ENCODE results near the gene CATSPER3. TPM values are rescaled to one million over a fixed set of nuclear protein-coding genes. Genes with fewer than 3 reads are reported as not detected.

CATSPER3 gene
- total and polyA plus RNA-seq, 4 experiments from 2014 or later, result 0.68 to 1.8 (median 0.94) TPM; not detected in 1

DNA sequence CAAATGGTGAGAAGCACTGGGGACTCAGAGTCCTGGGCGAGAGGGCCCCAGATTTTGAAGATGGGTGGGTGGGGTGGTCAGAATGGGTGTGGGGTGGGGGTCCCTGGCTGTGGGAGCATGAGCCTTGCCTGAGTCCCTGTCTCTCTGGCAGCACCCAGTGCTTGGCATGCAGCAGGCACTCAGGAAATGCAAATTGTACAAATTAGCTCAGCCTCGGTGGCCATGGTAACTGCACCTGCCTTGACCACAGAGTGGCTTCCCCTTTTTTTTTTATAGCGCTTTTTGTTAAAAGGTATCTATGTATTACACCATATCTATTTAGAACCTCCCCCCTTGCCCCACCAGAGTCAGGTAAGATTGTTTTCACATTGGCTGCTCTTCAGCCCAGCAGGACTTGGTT lies 85.6 kb downstream of the CATSPER3 start:
- Mint-ChIP-seq H3K4me1 (peaks cover 0 to 5% (median 2%) of the 10 kb centered on the region in 4 donors), H3K4me3 (no peak overlapping the region), H3K27me3 (peaks cover 36 to 41% of the 10 kb centered on the region in 2 donors), H3K9me3 (no peaks in the 10 kb centered on the region), H3K27ac (no peak overlapping the region), H3K36me3 (no peaks in the 10 kb centered on the region)
- DNase-seq, result no peak
- POLR2A ChIA-PET (ENCODE audit: partially characterized antibody), result interaction anchor here (0.6 kb wide), 1 partner anchor 278 kb away, joined by 3 read pairs; no protein-coding TSS in a partner anchor
- Histone ChIP-seq H3K27ac (ENCODE audit: low read depth, low read length) (no peak overlapping the region), H3K4me1 (ENCODE audit: insufficient read depth, low read length) (no peaks in the 10 kb centered on the region), H3K36me3 (ENCODE audit: insufficient read depth, low read length) (no peaks in the 10 kb centered on the region), H3K9me3 (ENCODE audit: control insufficient read depth in 1 of 2, low read length in 2 of 2) (no peaks in the 10 kb centered on the region), H3K27me3 (ENCODE audit: insufficient read depth, low read length) (peaks cover 3% of the 10 kb centered on the region), H3K4me3 (ENCODE audit: low read length in 2 of 2) (no peak overlapping the region)
- intact Hi-C loops (cut with micrococcal nuclease), result no loop called here
- CTCF ChIA-PET (ENCODE audit: partially characterized antibody), result no interaction called here

DNA sequence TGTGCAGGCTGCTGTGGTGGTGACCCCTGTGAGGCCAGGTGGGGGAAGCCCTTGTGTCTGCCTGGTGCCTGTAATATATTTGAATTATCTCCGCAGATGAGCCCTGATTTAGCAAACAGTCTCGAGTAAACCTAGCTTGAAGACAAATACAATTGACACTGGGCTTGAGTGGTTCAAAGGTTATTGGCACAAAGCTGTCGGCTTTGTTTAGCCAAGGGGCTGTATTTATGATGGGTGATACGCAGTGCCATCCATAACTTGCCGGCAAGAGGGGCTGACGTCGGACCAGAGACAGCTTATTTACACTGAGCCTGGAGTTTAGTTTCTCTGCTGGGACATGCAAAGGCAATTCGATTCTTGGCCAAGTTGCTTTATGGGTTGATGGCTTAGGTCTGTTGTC lies 86.3 kb downstream of the CATSPER3 start:
- CTCF ChIA-PET (ENCODE audit: partially characterized antibody), result no interaction called here
- Mint-ChIP-seq H3K27me3 (peaks cover 36 to 41% of the 10 kb centered on the region in 2 donors), H3K27ac (no peak overlapping the region)

DNA sequence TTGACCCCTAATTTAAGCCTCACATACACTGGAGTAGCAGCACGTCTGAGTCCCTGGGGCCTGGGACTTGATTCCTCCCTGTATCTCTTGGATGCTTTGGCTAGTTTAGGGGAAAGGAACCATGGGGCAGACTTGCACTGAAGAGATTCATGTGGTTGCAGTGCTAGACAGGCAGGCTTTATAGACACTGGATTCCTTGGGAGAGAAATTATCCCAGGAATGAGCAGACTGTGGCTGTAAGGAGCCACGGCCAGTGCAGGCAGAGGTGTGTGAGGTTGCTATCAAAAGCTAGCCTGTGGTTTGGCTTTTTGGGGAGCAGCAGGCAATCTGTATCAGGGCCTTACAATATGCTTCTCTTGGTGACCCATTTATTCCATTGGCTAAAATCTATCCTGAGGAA lies 86.8 kb downstream of the CATSPER3 start:
- Histone ChIP-seq H3K4me3 (ENCODE audit: low read length in 2 of 2) (no peak overlapping the region), H3K9me3 (ENCODE audit: control insufficient read depth in 1 of 2, low read length in 2 of 2) (no peaks in the 10 kb centered on the region), H3K27ac (ENCODE audit: low read depth, low read length) (no peak overlapping the region), H3K36me3 (ENCODE audit: insufficient read depth, low read length) (no peaks in the 10 kb centered on the region), H3K27me3 (ENCODE audit: insufficient read depth, low read length) (peaks cover 3% of the 10 kb centered on the region), H3K4me1 (ENCODE audit: insufficient read depth, low read length) (no peaks in the 10 kb centered on the region)
- DNase-seq, result no peak
- CTCF ChIA-PET (ENCODE audit: partially characterized antibody), result no interaction called here
- POLR2A ChIA-PET (ENCODE audit: partially characterized antibody), result no interaction called here
- Mint-ChIP-seq H3K4me1 (peaks cover 0 to 5% (median 2%) of the 10 kb centered on the region in 4 donors), H3K27ac (no peak overlapping the region), H3K27me3 (peaks cover 37 to 39% of the 10 kb centered on the region in 2 donors), H3K9me3 (no peaks in the 10 kb centered on the region), H3K4me3 (no peak overlapping the region), H3K36me3 (no peaks in the 10 kb centered on the region)
- intact Hi-C loops (cut with micrococcal nuclease), result no loop called here

More for the DNA sequence above, 86.3 kb downstream of the CATSPER3 start:
- H3K36me3 ChIP-seq (ENCODE audit: insufficient read depth, low read length), result no peaks in the 10 kb centered on the region
- no peak for DNase-seq
- no peak overlapping the region for H3K4me3 ChIP-seq (ENCODE audit: low read length in 2 of 2)
- no peaks in the 10 kb centered on the region for H3K9me3 ChIP-seq (ENCODE audit: control insufficient read depth in 1 of 2, low read length in 2 of 2)
- intact Hi-C loops (cut with micrococcal nuclease), result no loop called here
- H3K4me1 ChIP-seq (ENCODE audit: insufficient read depth, low read length), result no peaks in the 10 kb centered on the region
- no peaks in the 10 kb centered on the region for H3K9me3 Mint-ChIP-seq
- POLR2A ChIA-PET (ENCODE audit: partially characterized antibody), result no interaction called here
- no peak overlapping the region for H3K4me3 Mint-ChIP-seq
- no peaks in the 10 kb centered on the region for H3K36me3 Mint-ChIP-seq
- peaks cover 0 to 5% (median 2%) of the 10 kb centered on the region in 4 donors for H3K4me1 Mint-ChIP-seq
- H3K27ac ChIP-seq (ENCODE audit: low read depth, low read length), result no peak overlapping the region
- peaks cover 3% of the 10 kb centered on the region for H3K27me3 ChIP-seq (ENCODE audit: insufficient read depth, low read length)

DNA sequence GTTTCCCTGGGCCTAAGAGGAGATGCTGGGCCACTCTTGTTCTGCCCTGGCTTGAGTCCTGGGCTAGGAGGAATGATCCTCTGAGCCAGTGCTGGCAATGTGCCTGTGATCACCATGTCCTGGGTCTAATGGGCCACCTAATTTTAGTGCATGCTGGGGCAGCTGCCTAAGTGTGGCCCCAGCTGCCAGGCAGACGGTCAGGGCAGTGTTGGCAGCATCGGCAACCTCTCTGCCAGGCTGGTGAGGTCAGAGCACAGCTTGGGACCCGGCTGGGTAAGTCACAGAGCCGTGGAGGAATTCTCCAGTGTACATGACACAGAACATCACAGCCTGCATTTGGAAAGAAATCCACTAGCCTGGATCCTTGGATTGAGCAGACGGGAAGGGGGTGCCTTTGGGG lies 87.7 kb downstream of the CATSPER3 start:
- ChIA-PET POLR2A (ENCODE audit: partially characterized antibody) (no interaction called here), CTCF (ENCODE audit: partially characterized antibody) (no interaction called here)
- Histone ChIP-seq H3K4me3 (ENCODE audit: low read length in 2 of 2) (no peak overlapping the region), H3K27me3 (ENCODE audit: insufficient read depth, low read length) (peaks cover 3% of the 10 kb centered on the region), H3K4me1 (ENCODE audit: insufficient read depth, low read length) (no peaks in the 10 kb centered on the region), H3K36me3 (ENCODE audit: insufficient read depth, low read length) (no peaks in the 10 kb centered on the region), H3K9me3 (ENCODE audit: control insufficient read depth in 1 of 2, low read length in 2 of 2) (no peaks in the 10 kb centered on the region), H3K27ac (ENCODE audit: low read depth, low read length) (no peak overlapping the region)
- Mint-ChIP-seq H3K36me3 (no peaks in the 10 kb centered on the region), H3K9me3 (no peaks in the 10 kb centered on the region), H3K27ac (no peak overlapping the region), H3K4me1 (peaks cover 0 to 5% (median 1%) of the 10 kb centered on the region in 4 donors), H3K27me3 (peaks cover 36 to 39% of the 10 kb centered on the region in 2 donors), H3K4me3 (no peak overlapping the region)
- intact Hi-C loops (cut with micrococcal nuclease), result no loop called here
- no peak for DNase-seq

DNA sequence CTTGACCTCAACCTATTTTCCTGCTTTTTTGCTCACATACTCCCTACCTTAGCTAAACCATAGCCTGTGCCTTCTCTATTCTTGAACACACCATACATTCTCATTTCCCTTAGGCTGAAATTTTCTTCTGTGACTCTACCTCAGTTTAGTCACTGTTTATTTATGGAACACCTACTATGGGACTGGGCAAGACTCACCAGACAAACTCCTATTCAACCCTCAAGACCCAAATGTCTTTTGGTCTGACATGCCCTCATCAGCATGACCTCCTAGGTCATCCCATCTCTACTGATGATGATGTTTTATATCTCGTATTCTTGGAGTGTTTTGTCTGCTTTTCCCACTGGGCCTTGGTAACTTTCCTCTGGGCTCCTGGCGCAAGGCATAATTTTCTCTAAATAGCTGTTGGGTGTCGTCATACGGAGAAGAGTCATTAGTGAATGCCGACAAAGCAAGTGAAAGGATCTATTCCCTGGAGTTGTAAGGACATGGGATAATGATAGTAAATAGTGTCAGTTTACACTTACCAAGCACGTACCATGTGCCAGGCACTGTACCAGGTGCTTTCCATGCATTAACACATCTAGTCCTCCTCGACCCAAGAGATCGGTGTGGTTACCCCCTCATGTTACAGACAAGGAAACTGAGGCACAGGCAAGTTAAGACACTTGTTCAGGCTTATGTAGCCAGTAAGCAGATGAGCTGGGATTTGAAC lies 88.8 kb downstream of the CATSPER3 start:
- CTCF ChIA-PET (ENCODE audit: partially characterized antibody), result no interaction called here
- Histone ChIP-seq H3K4me3 (ENCODE audit: low read length in 2 of 2) (no peak overlapping the region), H3K27me3 (ENCODE audit: insufficient read depth, low read length) (no peaks in the 10 kb centered on the region), H3K36me3 (ENCODE audit: insufficient read depth, low read length) (no peaks in the 10 kb centered on the region), H3K4me1 (ENCODE audit: insufficient read depth, low read length) (no peaks in the 10 kb centered on the region), H3K9me3 (ENCODE audit: control insufficient read depth in 1 of 2, low read length in 2 of 2) (no peaks in the 10 kb centered on the region), H3K27ac (ENCODE audit: low read depth, low read length) (no peak overlapping the region)
- POLR2A ChIA-PET (ENCODE audit: partially characterized antibody), result no interaction called here
- no peak overlapping the region for H3K4me3 Mint-ChIP-seq
- H3K27ac Mint-ChIP-seq, result no peak overlapping the region
- no peak for DNase-seq
- intact Hi-C loops (cut with micrococcal nuclease), result no loop called here
- H3K27me3 Mint-ChIP-seq, result peaks cover 30 to 36% of the 10 kb centered on the region in 2 donors
- H3K36me3 Mint-ChIP-seq, result no peaks in the 10 kb centered on the region
- peaks cover 0 to 2% (median 0%) of the 10 kb centered on the region in 4 donors for H3K4me1 Mint-ChIP-seq
- H3K9me3 Mint-ChIP-seq, result no peaks in the 10 kb centered on the region

DNA sequence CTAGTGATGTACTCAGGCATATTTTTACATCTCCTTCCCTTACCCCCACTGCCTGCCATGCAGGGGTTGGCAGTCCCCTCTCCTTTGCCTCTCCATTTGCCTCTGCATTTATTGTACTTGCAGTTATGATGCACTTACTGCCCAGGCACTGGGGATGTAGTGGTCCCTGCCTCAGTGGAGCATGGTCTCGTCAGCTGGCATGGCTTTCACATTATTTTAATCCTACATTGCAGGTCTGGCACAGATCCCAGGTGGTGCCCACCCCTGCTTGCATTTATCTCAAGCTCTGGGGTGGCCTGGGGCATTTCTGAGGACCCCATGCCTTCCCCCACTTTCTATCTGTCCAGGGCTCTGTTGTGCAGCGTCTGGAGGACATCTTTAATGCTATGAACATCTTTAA lies 89.5 kb downstream of the CATSPER3 start:
- DNase-seq, result no peak
- Histone ChIP-seq H3K4me1 (ENCODE audit: insufficient read depth, low read length) (no peaks in the 10 kb centered on the region), H3K36me3 (ENCODE audit: insufficient read depth, low read length) (no peaks in the 10 kb centered on the region), H3K4me3 (ENCODE audit: low read length in 2 of 2) (no peak overlapping the region), H3K27me3 (ENCODE audit: insufficient read depth, low read length) (no peaks in the 10 kb centered on the region), H3K27ac (ENCODE audit: low read depth, low read length) (no peak overlapping the region), H3K9me3 (ENCODE audit: control insufficient read depth in 1 of 2, low read length in 2 of 2) (no peaks in the 10 kb centered on the region)
- intact Hi-C loops (cut with micrococcal nuclease), result no loop called here
- H3K27me3 Mint-ChIP-seq, result peaks cover 23 to 29% of the 10 kb centered on the region in 2 donors
- H3K27ac Mint-ChIP-seq, result no peak overlapping the region
- no peaks in the 10 kb centered on the region for H3K36me3 Mint-ChIP-seq
- H3K4me1 Mint-ChIP-seq, result peaks cover 0 to 2% (median 0%) of the 10 kb centered on the region in 4 donors
- no peaks in the 10 kb centered on the region for H3K9me3 Mint-ChIP-seq
- H3K4me3 Mint-ChIP-seq, result no peak overlapping the region
- ChIA-PET CTCF (ENCODE audit: partially characterized antibody) (no interaction called here), POLR2A (ENCODE audit: partially characterized antibody) (no interaction called here)

DNA sequence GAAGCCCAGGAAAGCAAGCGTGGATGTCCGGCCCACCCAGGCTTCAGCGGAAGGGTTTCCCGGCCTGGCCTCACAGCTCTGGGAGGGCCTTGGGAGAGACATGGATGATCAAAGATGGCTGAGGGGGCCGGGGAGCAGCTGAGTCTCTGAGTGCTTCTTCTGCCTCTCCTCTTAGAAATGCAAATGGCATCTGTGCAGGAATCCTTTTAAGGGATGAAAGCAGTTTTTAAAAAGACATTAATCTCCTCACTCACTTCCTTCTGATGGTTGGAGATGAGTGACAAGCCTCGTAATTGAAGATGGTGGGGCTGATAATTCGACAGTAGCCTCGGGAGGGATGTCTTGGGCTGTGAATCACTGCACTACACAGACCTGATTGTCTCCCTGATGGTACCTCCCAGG lies 90.6 kb downstream of the CATSPER3 start:
- Mint-ChIP-seq H3K4me1 (peaks cover 0 to 2% (median 0%) of the 10 kb centered on the region in 4 donors), H3K27ac (no peak overlapping the region), H3K27me3 (peaks cover 17 to 27% of the 10 kb centered on the region in 2 donors), H3K4me3 (no peak overlapping the region), H3K36me3 (no peaks in the 10 kb centered on the region), H3K9me3 (no peaks in the 10 kb centered on the region)
- no peak overlapping the region for H3K4me3 ChIP-seq (ENCODE audit: low read length in 2 of 2)
- no peak for DNase-seq
- POLR2A ChIA-PET (ENCODE audit: partially characterized antibody), result no interaction called here
- H3K9me3 ChIP-seq (ENCODE audit: control insufficient read depth in 1 of 2, low read length in 2 of 2), result no peaks in the 10 kb centered on the region
- no peak overlapping the region for H3K27ac ChIP-seq (ENCODE audit: low read depth, low read length)
- no peaks in the 10 kb centered on the region for H3K27me3 ChIP-seq (ENCODE audit: insufficient read depth, low read length)
- CTCF ChIA-PET (ENCODE audit: partially characterized antibody), result no interaction called here
- no peaks in the 10 kb centered on the region for H3K4me1 ChIP-seq (ENCODE audit: insufficient read depth, low read length)
- no peaks in the 10 kb centered on the region for H3K36me3 ChIP-seq (ENCODE audit: insufficient read depth, low read length)
- intact Hi-C loops (cut with micrococcal nuclease), result no loop called here

Measured in CD4-positive, alpha-beta memory T cell (primary cell).